ENCODE results near the gene HCAR3.

DNA sequence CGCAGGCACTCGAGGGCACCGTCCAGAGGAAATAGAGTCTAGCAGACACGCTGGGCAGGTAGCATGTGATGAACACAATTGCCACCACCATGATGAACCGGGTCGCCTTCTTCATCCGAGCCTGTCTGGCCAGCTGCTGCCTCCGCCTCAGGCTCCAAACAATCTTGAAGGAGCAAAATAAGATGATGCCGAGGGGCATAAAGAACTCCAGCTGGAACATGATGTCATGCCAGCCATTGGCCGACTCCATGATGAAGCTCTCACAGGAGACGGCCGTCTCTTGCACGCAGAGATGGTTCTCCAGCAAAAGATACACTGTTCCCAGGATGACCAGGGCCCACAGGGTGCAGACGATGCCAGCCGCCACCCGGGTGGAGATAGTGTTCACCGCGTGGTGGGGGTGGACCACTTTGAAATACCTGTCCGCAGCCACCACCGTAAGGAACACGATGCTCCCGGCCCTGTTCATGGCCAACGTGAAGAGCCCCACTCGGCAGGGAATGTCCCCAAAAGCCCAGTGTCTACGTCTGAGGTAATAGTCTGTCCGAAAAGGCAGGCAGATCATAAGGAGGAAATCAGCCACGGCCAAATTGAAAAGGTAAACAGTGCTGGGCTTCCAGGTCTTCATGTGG, 13.1 kb upstream of the HCAR3 start:
- TF ChIP-seq, protein P1, sequence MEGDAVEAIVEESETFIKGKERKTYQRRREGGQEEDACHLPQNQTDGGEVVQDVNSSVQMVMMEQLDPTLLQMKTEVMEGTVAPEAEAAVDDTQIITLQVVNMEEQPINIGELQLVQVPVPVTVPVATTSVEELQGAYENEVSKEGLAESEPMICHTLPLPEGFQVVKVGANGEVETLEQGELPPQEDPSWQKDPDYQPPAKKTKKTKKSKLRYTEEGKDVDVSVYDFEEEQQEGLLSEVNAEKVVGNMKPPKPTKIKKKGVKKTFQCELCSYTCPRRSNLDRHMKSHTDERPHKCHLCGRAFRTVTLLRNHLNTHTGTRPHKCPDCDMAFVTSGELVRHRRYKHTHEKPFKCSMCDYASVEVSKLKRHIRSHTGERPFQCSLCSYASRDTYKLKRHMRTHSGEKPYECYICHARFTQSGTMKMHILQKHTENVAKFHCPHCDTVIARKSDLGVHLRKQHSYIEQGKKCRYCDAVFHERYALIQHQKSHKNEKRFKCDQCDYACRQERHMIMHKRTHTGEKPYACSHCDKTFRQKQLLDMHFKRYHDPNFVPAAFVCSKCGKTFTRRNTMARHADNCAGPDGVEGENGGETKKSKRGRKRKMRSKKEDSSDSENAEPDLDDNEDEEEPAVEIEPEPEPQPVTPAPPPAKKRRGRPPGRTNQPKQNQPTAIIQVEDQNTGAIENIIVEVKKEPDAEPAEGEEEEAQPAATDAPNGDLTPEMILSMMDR (IDR thresholded peaks at IDR 0.05) = no peak
- TF ChIP-seq EP300 (IDR thresholded peaks at IDR 0.05) = no peak
- no peak for TF ChIP-seq POLR2AphosphoS5 (IDR thresholded peaks at IDR 0.05)

Data from stomach (tissue), 4 donors.